Myocyte (in vitro differentiated cells): ENCODE results near the gene KHDRBS2. TPM values are rescaled to one million over a fixed set of nuclear protein-coding genes. Genes with fewer than 3 reads are reported as not detected.

Experiments
- DNase-seq: peaks from one replicate; pipeline ENCODE4 v3.0.0-alpha.2; 2012; ENCODE audit warnings: low read depth
- polyA plus RNA-seq: library from polyadenylated mRNA; unstranded; fragments of >200 nt; gene quantifications from one replicate; pipeline ENCODE4 v1.2.1, GENCODE V29; 2012; ENCODE audit warnings: missing spikeins
- total RNA-seq: library from RNA; depleted of rRNA; stranded (reverse); fragments of >200 nt; gene quantifications from 2 replicates; pipeline ENCODE4 v1.2.3, GENCODE V29; 2014

Gene KHDRBS2
- total RNA-seq = not detected in 2 replicates
- polyA plus RNA-seq = not detected

- no peak for DNase-seq
Measured at GRCh38 chr6:62285612-62286469, at the start of gene KHDRBS2. Gene KHDRBS2, minus strand, starts transcription at chr6:62286225.

- no peak for DNase-seq
Measured at GRCh38 chr6:62328607-62329006, 42.6 kb upstream of the KHDRBS2 start.

- no peak for DNase-seq
Measured at GRCh38 chr6:62324834-62325233, 38.8 kb upstream of the KHDRBS2 start.

GRCh38 chr6:62323818-62324431 lies 37.9 kb upstream of the KHDRBS2 start:
- no peak for DNase-seq

- DNase-seq = no peak
Measured at GRCh38 chr6:62298745-62299392, 12.8 kb upstream of the KHDRBS2 start.

- DNase-seq = no peak
Measured at GRCh38 chr6:62296541-62296940, 10.5 kb upstream of the KHDRBS2 start.

- no peak for DNase-seq
Measured at GRCh38 chr6:62288974-62289373, 2.9 kb upstream of the KHDRBS2 start.

GRCh38 chr6:62288562-62288961 lies 2.5 kb upstream of the KHDRBS2 start:
- no peak for DNase-seq

GRCh38 chr6:62286470-62286843 lies 432 bp upstream of the KHDRBS2 start:
- DNase-seq = no peak

- no peak for DNase-seq
Measured at GRCh38 chr6:62284725-62285124, 1.3 kb downstream of the KHDRBS2 start.

GRCh38 chr6:62283796-62284411 lies 2.1 kb downstream of the KHDRBS2 start:
- peak; percentile 2 for DNase-seq

- DNase-seq = no peak
Measured at GRCh38 chr6:62283365-62283764, 2.7 kb downstream of the KHDRBS2 start.

GRCh38 chr6:62280099-62280498 lies 5.9 kb downstream of the KHDRBS2 start:
- DNase-seq = no peak

GRCh38 chr6:62272114-62272513 lies 13.9 kb downstream of the KHDRBS2 start:
- no peak for DNase-seq

GRCh38 chr6:62265906-62266525 lies 20.0 kb downstream of the KHDRBS2 start:
- no peak for DNase-seq

- no peak for DNase-seq
Measured at GRCh38 chr6:62262283-62262682, 23.7 kb downstream of the KHDRBS2 start.

GRCh38 chr6:62246087-62246486 lies 39.9 kb downstream of the KHDRBS2 start:
- DNase-seq = no peak

- DNase-seq = no peak
Measured at GRCh38 chr6:62236784-62237183, 49.2 kb downstream of the KHDRBS2 start.

GRCh38 chr6:62229231-62229630 lies 56.8 kb downstream of the KHDRBS2 start:
- no peak for DNase-seq

- no peak for DNase-seq
Measured at GRCh38 chr6:62217866-62218265, 68.2 kb downstream of the KHDRBS2 start.

GRCh38 chr6:62202078-62202477 lies 83.9 kb downstream of the KHDRBS2 start:
- no peak for DNase-seq
